SK-N-MC (cell line): ENCODE results near the gene C1QTNF1.
"Not testable (repeated sequence)": the region's sequence is repeated elsewhere in the genome, so short reads cannot be mapped to it uniquely, and the experiment has no call there.

Source experiments
- DNase-seq: peaks from one replicate; pipeline ENCODE4 v3.0.0-alpha.2; 2011; ENCODE audit warnings: low read depth, low spot score
- H3K27ac ChIP-seq: fragments of 200-600 bp; sonication (generic); 2 replicates; pipeline ENCODE4 v1.5.1; 2016; ENCODE audit warnings: mixed run types
- H3K36me3 ChIP-seq: fragments of 200-600 bp; sonication (generic); 2 replicates; pipeline ENCODE4 v1.6.1; 2017; ENCODE audit warnings: antibody characterized with exemption, low read length, mixed read lengths; ENCODE audit not compliant: insufficient read depth
- H3K4me3 ChIP-seq: fragments of 200-600 bp; sonication (generic); 2 replicates; pipeline ENCODE4 v1.5.1; 2016
- H3K9ac ChIP-seq: fragments of 200-600 bp; sonication (generic); 2 replicates; pipeline ENCODE4 v1.8.0; 2017; ENCODE audit warnings: mixed run types, mixed read lengths; ENCODE audit not compliant: insufficient read length
- H3K9me3 ChIP-seq: fragments of 200-600 bp; sonication (generic); 2 replicates; pipeline ENCODE4 v1.6.1; 2017; ENCODE audit warnings: low read depth, mild to moderate bottlenecking, antibody characterized with exemption, low read length, moderate library complexity, mixed read lengths
- EZH2 ChIP-seq: fragments of 200-600 bp; sonication (generic); IDR thresholded peaks from one replicate; pipeline ENCODE4 v1.6.1; 2017; ENCODE audit warnings: antibody characterized with exemption
- FOXP2 ChIP-seq: optimal IDR thresholded peaks from 2 replicates; pipeline ENCODE3; 2011; ENCODE audit warnings: mild to moderate bottlenecking, moderate library complexity; ENCODE audit not compliant: insufficient read depth; ENCODE audit errors: extremely low read length, control extremely low read depth
- POLR2AphosphoS5 ChIP-seq: IDR thresholded peaks from 2 replicates; pipeline ENCODE4 v1.6.1; 2012; ENCODE audit warnings: mild to moderate bottlenecking, low read depth, low read length, borderline replicate concordance

Gene C1QTNF1

GRCh38 chr17:79029327-79030009, 5.5 kb downstream of the C1QTNF1 start:
- no peak for DNase-seq
- TF ChIP-seq POLR2AphosphoS5: no peak
- no peak for TF ChIP-seq FOXP2
- TF ChIP-seq EZH2: no peak
- Histone ChIP-seq H3K4me3 (no peak overlapping the region), H3K27ac (no peak overlapping the region), H3K9ac (no peak overlapping the region), H3K36me3 (no peaks in the 10 kb centered on the region), H3K9me3 (no peaks in the 10 kb centered on the region)

GRCh38 chr17:79030636-79031035, 6.7 kb downstream of the C1QTNF1 start:
- H3K4me3 ChIP-seq, H3K27ac ChIP-seq, DNase-seq, H3K9ac ChIP-seq, H3K9me3 ChIP-seq, H3K36me3 ChIP-seq: not testable (repeated sequence)

GRCh38 chr17:79031996-79032875, 8.3 kb downstream of the C1QTNF1 start:
- no peak overlapping the region for H3K9ac ChIP-seq
- H3K27ac ChIP-seq: no peak overlapping the region
- no peaks in the 10 kb centered on the region for H3K36me3 ChIP-seq
- no peaks in the 10 kb centered on the region for H3K9me3 ChIP-seq
- no peak overlapping the region for H3K4me3 ChIP-seq
- TF ChIP-seq POLR2AphosphoS5 (no peak), FOXP2 (no peak)
- no peak for DNase-seq

GRCh38 chr17:79033046-79033616, 9.2 kb downstream of the C1QTNF1 start:
- Histone ChIP-seq H3K27ac (no peak overlapping the region), H3K9me3 (no peaks in the 10 kb centered on the region), H3K36me3 (no peaks in the 10 kb centered on the region), H3K4me3 (no peak overlapping the region), H3K9ac (no peak overlapping the region)
- no peak for TF ChIP-seq POLR2AphosphoS5
- no peak for TF ChIP-seq FOXP2
- TF ChIP-seq EZH2: no peak
- no peak for DNase-seq

GRCh38 chr17:79033741-79034501, 10.0 kb downstream of the C1QTNF1 start:
- Histone ChIP-seq H3K27ac (no peak overlapping the region), H3K36me3 (no peaks in the 10 kb centered on the region), H3K4me3 (no peak overlapping the region), H3K9ac (no peak overlapping the region), H3K9me3 (no peaks in the 10 kb centered on the region)
- TF ChIP-seq POLR2AphosphoS5 (no peak), EZH2 (no peak), FOXP2 (no peak)
- DNase-seq: no peak

GRCh38 chr17:79034931-79035485, 11.0 kb downstream of the C1QTNF1 start:
- H3K36me3 ChIP-seq: no peaks in the 10 kb centered on the region
- no peak overlapping the region for H3K27ac ChIP-seq
- H3K9ac ChIP-seq: no peak overlapping the region
- DNase-seq: no peak
- TF ChIP-seq POLR2AphosphoS5 (no peak), FOXP2 (no peak), EZH2 (no peak)
- H3K9me3 ChIP-seq: no peaks in the 10 kb centered on the region
- no peak overlapping the region for H3K4me3 ChIP-seq

- no peak overlapping the region for H3K9ac ChIP-seq
- no peak for DNase-seq
- TF ChIP-seq POLR2AphosphoS5 (no peak), EZH2 (no peak), FOXP2 (no peak)
- no peak overlapping the region for H3K4me3 ChIP-seq
- H3K27ac ChIP-seq: no peak overlapping the region
- H3K9me3 ChIP-seq: no peaks in the 10 kb centered on the region
- H3K36me3 ChIP-seq: no peaks in the 10 kb centered on the region
These were observed 11.7 kb downstream of the C1QTNF1 start for GRCh38 chr17:79035686-79036085.

- no peaks in the 10 kb centered on the region for H3K36me3 ChIP-seq
- no peak overlapping the region for H3K4me3 ChIP-seq
- DNase-seq: no peak
- no peak overlapping the region for H3K27ac ChIP-seq
- no peaks in the 10 kb centered on the region for H3K9me3 ChIP-seq
- TF ChIP-seq EZH2 (no peak), FOXP2 (no peak), POLR2AphosphoS5 (no peak)
- no peak overlapping the region for H3K9ac ChIP-seq
These were observed 12.2 kb downstream of the C1QTNF1 start for GRCh38 chr17:79036181-79036580.
